ENCODE results near the gene CAV1. TPM values are rescaled to one million over a fixed set of nuclear protein-coding genes. Genes with fewer than 3 reads are reported as not detected.

The CAV1 gene
- total RNA-seq, 1 donor from 2014 or later: 531 TPM

DNA sequence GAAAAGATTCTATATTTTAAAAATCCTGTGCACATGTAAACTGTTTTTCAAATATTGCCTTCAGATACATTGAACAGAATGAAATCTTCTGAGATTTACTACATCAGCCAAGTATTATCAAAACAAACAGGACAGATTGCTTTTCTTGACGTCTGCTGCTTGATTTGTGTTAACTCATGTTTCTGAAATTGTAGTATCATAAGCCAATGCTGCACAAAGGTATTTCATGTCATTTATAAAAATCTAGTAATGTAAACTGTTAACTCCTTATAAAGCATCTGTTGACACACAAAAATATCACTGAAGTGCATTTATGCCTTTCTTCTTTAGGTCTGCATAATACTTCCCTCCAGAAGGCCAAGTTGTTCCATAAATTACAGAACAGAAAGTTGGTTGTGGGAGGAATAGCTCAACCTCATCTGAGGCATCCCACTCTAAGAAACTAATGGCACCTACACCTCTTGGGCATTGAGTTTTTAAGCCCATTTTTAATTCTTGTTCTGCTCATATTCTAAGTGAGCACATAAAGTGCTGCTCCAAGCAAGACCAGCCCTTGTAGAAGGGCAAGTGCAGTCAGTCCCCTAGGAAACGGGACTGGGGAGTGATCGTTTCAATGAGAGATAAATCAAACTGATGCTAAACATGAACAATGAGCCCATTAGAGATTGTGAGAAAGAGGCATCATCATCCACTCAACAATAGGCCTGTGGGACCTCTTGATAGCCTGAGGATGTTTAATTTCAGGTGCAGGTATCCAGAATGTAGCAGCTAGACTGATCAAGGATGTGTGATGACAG lies 28.5 kb downstream of the CAV1 start:
- TF ChIP-seq, protein P1, sequence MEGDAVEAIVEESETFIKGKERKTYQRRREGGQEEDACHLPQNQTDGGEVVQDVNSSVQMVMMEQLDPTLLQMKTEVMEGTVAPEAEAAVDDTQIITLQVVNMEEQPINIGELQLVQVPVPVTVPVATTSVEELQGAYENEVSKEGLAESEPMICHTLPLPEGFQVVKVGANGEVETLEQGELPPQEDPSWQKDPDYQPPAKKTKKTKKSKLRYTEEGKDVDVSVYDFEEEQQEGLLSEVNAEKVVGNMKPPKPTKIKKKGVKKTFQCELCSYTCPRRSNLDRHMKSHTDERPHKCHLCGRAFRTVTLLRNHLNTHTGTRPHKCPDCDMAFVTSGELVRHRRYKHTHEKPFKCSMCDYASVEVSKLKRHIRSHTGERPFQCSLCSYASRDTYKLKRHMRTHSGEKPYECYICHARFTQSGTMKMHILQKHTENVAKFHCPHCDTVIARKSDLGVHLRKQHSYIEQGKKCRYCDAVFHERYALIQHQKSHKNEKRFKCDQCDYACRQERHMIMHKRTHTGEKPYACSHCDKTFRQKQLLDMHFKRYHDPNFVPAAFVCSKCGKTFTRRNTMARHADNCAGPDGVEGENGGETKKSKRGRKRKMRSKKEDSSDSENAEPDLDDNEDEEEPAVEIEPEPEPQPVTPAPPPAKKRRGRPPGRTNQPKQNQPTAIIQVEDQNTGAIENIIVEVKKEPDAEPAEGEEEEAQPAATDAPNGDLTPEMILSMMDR (IDR thresholded peaks at IDR 0.05): no peak
- Histone ChIP-seq H3K36me3 (peaks cover 10% of the 10 kb centered on the region), H3K9me3 (no peaks in the 10 kb centered on the region), H3K27ac (no peak overlapping the region), H3K4me3 (no peak overlapping the region), H3K4me1 (peaks cover 37% of the 10 kb centered on the region), H3K27me3 (ENCODE audit: low read depth) (no peaks in the 10 kb centered on the region)
- ATAC-seq (no peak), DNase-seq (no peak)
- intact Hi-C loops (cut with DNase I): no loop called here

DNA sequence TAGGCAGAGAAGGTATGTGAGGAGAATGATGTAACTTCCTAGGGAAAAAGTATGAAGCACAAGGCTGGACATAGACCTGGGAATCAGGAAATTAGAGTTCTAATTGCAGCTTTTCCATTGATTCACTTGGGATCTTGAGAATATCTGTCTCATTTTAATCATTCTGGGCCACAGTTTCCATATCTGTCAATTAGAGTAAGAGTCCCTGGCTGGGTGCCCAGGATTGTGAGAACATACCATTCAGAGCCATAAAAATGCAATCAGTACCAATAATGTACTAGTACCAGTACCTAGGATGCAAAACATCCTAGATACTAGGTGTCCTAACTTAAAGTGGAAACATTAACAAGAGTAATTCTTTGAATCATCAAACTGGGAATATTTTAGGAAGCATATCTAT lies 29.6 kb downstream of the CAV1 start:
- no peaks in the 10 kb centered on the region for H3K9me3 ChIP-seq
- peaks cover 33% of the 10 kb centered on the region for H3K4me1 ChIP-seq
- H3K36me3 ChIP-seq: peaks cover 17% of the 10 kb centered on the region
- ATAC-seq: no peak
- no peak for DNase-seq
- H3K4me3 ChIP-seq: no peak overlapping the region
- H3K27ac ChIP-seq: no peak overlapping the region
- TF ChIP-seq, protein P1 (IDR thresholded peaks at IDR 0.05): no peak
- no peaks in the 10 kb centered on the region for H3K27me3 ChIP-seq (ENCODE audit: low read depth)
- intact Hi-C loops (cut with DNase I): no loop called here

DNA sequence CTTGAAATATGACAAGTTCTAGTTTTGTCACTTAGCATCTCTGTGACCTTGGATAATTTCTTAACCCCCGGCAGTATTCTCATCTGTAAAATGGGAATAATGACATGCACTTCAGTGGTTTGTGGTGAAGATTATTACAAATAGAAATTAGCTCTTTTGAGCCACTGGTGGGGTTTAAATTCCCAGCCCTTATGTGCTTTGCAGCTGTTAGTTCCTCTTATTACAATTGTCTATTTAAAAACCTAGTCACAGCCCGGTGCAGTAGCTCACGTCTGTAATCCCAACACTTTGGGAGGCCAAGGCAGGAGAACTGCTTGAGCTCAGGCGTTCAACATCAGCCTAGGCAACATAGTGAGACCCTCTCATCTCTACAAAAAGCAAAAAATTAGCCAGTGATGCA lies 30.1 kb downstream of the CAV1 start:
- TF ChIP-seq, protein P1 (IDR thresholded peaks at IDR 0.05): no peak
- Histone ChIP-seq H3K4me3 (no peak overlapping the region), H3K4me1 (peaks cover 32% of the 10 kb centered on the region), H3K36me3 (peaks cover 21% of the 10 kb centered on the region), H3K27me3 (ENCODE audit: low read depth) (no peaks in the 10 kb centered on the region), H3K9me3 (no peaks in the 10 kb centered on the region), H3K27ac (no peak overlapping the region)
- ATAC-seq (no peak), DNase-seq (no peak)
- intact Hi-C loops (cut with DNase I): no loop called here

DNA sequence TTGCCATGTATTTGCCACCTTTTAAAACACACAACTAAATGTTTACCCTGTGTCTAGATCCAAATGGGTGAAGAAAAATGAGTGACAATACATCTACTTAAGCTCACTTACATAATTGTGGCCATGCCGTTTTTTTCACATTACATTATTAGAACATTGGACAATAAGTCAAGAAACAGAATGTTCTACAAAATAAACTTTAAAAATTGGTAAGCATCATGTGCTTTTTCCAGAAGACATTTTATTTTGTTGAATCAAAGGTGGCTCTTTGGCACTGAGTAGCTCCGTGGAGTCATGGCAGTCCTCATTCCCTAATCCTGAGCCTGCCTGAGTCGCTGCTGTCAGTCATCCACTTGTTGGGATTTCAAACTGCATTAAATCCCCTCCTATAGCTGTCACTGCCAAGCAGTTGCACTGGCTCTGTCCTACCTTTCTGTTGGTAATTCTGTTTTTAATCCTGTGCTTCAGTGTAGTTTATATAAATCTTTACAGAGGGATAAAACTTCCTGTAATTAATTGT lies 32.3 kb downstream of the CAV1 start:
- H3K27ac ChIP-seq: no peak overlapping the region
- peaks cover 28% of the 10 kb centered on the region for H3K36me3 ChIP-seq
- H3K4me3 ChIP-seq: no peak overlapping the region
- intact Hi-C loops (cut with DNase I): no loop called here
- DNase-seq: no peak
- peaks cover 27% of the 10 kb centered on the region for H3K4me1 ChIP-seq
- H3K27me3 ChIP-seq (ENCODE audit: low read depth): no peaks in the 10 kb centered on the region
- TF ChIP-seq, protein P1 (IDR thresholded peaks at IDR 0.05): no peak
- ATAC-seq: no peak
- no peaks in the 10 kb centered on the region for H3K9me3 ChIP-seq

DNA sequence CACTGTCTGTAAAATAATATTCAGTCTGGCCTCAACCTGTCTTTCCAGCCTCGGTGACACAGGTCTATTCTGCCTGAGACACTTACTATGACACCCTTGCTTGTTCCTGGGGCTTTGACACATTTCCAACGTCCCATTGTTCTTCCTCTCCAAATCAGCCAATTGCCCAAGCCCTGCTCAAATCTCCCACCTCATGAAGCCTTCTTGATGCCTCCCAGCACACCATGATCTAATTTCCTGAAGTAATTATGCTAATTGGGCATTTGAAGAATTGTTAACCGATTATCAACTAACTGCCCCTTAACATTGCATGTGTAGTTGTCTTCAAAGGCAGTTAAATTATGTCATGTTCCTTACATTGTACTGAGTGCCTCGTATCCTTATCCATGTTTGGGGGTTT lies 33.1 kb downstream of the CAV1 start:
- no peak overlapping the region for H3K4me3 ChIP-seq
- ATAC-seq: no peak
- peaks cover 20% of the 10 kb centered on the region for H3K4me1 ChIP-seq
- H3K27me3 ChIP-seq (ENCODE audit: low read depth): no peaks in the 10 kb centered on the region
- DNase-seq: no peak
- TF ChIP-seq, protein P1 (IDR thresholded peaks at IDR 0.05): no peak
- no peak overlapping the region for H3K27ac ChIP-seq
- H3K36me3 ChIP-seq: peaks cover 28% of the 10 kb centered on the region
- intact Hi-C loops (cut with DNase I): no loop called here
- H3K9me3 ChIP-seq: no peaks in the 10 kb centered on the region
